Endometrial microvascular endothelial cells (primary cell): ENCODE data around the gene UPF2. TPM values are rescaled to one million over a fixed set of nuclear protein-coding genes. Genes with fewer than 3 reads are reported as not detected.
"Not testable (repeated sequence)": the region's sequence is repeated elsewhere in the genome, so short reads cannot be mapped to it uniquely, and the experiment has no call there.

Source experiments
- in situ Hi-C: cut with HindIII; loops from 2 replicates; pipeline ENCODE4 v1.10.0; 2017; ENCODE audit warnings: low sequenced_read_pairs, low pct_unique_long_range_greater_than_20kb; ENCODE audit errors: inconsistent ontology term
- total RNA-seq: library from RNA; depleted of rRNA; stranded (reverse); fragments of >200 nt; gene quantifications from one replicate; pipeline ENCODE4 v1.2.3, GENCODE V29; 2015; ENCODE audit errors: inconsistent ontology term

The UPF2 gene
- total RNA-seq, 1 donor from 2014 or later, result 16.9 TPM

- in situ Hi-C loops, result no loop called here
Observed at GRCh38 chr10:11894381-11895107, 148.1 kb downstream of the UPF2 start.

DNA sequence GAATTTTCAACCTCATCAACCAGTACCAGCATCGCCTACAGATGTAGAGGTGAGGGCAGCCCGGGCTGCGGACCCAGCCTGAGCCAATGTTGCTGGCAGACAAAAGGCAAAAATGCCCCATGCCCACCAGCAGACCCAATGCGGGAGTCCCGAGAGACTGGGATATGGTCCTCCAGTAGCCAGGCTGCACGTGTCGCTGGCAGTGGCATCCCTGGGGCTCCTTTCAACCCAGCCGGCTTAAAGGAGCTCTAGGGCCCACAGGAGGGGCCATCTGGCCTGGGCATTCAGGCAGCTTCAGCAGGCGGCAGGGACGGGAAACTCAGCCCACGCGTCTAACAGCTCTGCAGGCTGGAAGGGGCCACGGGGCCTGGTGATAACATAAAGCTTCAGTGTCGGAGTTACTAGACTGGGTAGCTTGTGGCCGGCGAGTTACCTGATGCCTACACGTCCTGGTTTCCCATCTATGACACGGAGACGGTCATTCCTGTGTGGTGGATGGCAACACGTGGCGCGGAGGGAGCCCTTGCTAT lies 148.8 kb downstream of the UPF2 start:
- in situ Hi-C loops, result no loop called here

DNA sequence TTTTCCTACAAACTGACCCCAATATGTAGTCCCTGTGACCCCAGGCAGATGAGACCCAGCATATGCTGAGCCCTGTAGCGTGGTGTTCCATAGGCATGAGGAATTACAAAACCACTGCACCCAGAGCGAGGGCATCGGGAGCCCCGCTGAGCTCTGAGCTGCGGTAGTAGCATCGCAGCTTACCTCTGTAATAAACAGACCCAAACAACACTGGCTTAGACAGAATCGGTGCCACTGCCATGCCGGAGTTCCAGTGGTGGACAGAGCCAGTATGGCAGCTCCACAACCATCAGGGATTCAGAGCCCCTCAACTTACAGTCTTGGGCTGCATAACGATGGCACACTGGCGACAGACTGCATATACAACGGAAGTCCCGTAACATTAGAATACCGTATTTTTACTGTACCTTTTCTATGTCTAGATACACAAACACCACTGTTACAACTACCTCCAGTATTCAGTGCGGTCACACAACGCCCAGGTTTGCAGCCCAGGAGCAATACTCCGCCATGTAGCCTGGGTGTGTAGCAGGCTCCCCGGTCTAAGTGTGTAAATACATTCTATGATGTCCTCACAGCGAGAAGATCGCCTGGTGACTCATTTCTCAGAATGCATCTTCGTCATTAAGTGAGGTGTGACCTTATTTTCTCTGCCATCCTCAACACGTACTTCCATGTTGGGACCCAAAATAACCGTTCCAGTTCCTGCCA lies 150.7 kb downstream of the UPF2 start:
- in situ Hi-C loops, result no loop called here

DNA sequence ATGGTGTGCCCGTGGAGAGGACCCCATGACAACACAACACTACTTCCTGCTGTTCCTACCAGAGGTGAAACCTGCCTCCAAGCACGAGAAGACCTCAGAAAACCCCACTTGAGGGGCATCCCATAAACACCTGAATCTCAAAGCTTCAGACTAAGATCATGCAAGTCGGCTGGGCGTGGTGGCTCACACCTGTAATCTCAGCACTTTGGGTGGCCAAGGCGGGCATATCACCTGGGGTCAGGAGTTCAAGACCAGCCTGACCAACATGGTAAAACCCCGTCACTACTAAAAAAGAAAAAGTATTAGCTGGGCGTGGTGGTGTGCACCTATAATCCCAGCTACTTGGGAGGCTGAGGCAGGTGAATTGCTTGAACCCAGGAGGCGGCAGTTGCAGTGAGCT lies 153.3 kb downstream of the UPF2 start:
- in situ Hi-C loops, result not testable (repeated sequence)

DNA sequence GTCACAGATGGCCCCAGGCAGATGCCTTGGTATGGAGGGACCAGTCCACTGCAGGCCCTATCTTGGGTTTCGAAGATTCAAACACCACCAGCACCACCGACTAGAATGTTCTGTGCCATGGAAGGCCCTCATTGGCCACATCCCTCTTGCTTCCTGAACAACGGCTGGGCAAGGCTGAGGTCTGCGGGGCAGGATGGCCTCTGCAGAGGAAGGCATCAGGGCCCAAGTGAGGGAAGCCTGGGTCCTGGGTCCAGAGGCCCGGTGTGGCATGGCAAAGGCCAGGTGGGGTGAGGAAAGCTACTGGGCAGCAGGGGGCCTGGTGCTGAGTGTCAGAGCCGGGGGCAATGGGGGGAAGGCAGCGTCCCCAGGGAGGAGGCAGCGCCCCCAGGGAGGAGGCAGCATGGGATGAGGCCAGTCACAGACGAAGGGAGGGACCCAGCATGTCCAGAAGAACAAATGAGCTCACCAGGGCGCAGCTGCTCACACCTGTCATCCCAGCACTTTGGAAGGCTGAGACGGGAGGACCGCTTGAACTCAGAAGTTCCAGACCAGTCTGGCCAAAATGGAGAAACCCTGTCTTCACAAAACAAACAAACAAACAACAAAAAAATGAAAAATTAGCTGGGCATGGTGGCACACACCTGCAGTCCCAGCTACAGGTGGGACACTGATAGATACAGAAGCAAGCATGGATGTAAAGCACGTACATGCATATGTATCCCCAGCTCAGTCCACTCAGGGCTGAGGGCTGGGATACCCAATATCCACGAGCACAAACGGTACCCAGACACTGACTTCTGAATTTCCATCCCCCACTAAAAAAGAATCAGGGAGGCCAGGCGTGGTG lies 155.0 kb downstream of the UPF2 start:
- in situ Hi-C loops, result no loop called here

DNA sequence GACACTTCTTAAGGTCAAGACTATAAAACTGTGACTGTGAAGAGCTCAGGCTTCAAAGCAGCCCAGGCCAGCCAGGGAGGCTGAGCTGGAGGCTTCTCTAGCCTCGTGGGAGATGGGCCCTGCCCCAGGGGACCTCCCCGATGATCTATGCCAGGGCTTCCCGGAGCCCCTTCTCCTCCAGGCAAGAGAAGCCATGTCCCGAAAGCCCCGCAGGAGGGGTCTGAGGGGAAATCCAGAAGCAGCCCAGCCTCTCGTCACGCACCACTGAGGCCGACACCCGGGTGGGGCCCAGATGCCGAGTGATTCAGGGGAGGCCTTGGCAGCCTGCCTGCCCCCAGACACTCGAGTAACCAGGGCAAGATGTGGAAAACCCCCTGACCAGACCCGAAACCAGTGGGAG lies 155.8 kb downstream of the UPF2 start:
- in situ Hi-C loops, result no loop called here

DNA sequence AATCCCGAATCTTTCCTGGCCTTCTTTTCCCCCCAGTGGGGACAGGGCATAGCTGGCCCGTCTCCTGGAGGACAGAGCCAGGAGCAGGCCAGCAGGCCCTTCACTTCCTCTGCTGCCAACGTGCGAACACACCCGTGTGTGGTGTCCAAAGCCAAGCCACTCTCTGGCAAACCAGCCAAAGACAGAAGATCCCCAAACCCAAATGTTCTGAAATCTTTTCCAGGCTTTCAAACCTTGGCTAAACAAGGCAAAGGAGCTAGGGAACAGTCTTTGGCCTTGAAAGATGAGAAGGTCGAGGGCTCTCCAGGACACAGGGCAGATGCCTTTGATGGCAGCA lies 156.5 kb downstream of the UPF2 start:
- in situ Hi-C loops, result no loop called here

DNA sequence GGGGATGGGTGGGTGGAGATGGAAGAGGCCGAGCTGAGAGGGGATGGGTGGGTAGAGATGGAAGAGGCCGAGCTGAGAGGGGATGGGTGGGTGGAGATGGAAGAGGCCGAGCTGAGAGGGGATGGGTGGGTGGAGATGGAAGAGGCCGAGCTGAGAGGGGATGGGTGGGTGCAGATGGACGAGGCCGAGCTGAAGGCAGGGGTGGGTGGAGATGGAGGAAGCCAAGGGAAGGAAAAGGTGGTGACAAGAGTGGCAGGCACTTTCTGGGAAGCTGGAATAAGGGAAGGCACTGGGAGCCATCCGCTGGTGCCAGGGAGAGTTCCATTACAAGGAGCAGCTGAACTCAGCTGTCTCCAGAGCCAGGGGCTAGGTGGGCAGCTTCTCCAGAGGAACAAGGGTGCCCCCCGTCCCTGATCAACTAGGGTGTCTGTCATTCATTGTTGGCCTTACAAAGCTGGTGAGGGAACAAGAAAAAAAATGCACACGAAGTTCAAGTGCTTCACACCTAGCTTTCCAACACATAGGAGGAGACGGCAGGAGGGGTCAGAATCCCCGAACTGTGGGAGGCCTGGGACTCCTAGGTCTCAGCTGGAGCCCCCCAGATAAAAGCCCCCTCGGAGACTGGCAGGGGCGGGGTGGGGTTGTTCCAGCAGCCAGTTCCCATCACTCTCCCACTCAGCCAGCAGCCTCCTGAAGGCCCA lies 157.0 kb downstream of the UPF2 start:
- in situ Hi-C loops, result no loop called here

GRCh38 chr10:11884706-11885423 lies 157.7 kb downstream of the UPF2 start:
- in situ Hi-C loops, result no loop called here

- in situ Hi-C loops, result no loop called here
Observed at GRCh38 chr10:11882646-11883375, 159.8 kb downstream of the UPF2 start.

DNA sequence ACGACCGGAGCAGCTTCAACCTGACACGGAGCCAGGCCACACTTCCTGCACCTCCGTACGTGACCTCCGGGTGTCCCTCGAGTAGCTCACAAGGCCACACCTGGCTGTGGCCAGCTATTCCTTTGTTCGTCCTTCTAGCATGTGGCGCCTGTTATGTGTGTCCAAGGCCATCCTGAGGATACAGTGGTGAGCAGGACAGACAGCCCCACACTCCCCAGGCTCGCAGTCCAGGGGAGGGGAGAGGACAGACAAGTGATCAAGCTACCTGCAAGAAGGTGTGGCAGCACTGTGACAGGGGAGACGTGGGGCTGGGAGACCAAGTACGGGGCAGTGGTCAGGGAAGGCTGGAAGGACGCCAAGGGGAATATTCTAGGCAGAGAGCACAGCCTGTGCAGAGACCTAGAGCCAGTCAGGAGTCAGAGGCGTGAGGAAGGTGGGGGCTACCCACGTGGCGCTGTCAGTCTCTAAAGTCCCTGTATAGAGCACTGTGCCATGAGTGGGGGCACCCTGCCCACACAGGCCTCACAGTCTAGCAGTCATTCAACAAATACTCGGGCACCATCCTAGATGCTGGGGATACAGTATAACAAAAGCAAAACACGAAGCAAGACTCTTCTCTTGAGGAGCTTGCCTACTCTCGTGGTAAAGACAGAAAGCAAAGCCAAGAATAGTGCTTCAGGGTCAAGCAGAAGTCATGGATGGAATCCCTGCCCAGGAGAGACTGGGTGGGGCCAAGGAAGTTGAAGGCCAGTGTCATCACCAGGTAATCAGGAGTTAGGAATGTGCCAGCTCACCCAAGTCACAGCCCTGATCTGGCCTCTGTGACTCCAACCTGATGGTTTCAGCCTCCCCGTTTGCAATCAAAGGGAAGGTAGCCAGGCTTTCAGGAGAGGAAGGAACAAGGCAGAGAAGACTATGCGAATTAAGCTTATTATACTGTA lies 160.9 kb downstream of the UPF2 start:
- in situ Hi-C loops, result no loop called here

DNA sequence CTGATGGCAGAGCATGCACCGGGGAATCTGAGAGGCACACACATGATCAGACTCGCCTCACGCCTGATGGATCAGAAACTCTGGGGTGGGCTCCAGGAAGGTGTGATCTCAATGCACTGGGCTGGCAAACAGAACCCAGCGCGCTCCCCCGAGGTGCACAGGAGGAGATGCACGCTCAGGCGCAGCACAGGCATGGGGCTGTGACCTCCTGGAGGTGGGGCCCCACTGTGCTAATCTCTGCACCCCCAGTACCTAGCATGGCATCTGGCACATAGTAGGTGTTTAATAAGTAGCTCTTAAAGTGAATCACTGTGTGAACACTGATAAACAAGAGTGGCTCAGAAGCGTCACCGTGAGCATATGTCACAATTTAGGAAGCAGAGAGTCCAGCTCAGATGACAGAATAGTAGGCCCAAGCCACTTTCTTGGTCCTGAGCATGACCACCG lies 161.6 kb downstream of the UPF2 start:
- in situ Hi-C loops, result no loop called here

DNA sequence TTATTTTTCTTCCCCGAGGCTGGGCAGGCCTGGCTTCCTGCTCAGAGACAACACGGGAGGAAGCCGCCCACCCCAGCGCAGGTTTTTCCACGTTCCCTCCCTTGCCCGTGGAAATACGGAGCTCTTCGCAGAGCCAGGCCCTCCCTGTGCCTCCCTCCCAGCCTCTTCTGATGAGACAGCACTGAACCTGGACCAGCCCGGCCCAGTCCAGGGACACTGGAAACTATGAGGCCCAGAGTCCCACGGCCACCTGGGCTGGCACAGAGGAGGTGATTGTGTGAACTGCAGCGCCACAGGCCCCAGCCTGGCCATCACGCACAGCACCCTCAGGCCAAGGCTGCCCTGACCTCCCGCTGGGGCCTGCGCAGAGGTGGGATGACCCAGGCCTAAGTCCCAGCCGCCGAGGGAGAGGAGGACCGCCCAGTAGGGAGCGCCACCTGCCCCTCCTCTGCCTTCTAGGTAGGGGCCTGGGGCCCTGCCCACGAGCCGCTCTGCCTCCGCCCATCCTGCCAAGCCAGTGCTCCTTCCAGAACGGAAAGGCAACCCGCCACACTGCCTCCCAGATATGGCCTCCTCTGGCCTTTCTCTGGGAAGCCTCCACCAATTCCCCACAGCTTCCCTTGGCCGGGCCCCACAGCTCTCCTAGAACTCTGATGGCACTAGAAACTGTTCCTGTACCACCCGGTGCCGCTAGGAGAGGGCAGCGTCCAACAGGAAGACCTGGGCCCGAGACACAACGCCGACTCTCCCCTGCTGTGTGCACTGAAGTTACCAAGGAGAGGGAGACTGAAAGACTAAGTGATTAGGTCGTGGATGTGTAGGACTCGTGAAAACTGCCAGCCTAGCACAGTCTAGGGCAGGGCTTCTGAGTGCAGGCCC lies 162.2 kb downstream of the UPF2 start:
- in situ Hi-C loops, result no loop called here

DNA sequence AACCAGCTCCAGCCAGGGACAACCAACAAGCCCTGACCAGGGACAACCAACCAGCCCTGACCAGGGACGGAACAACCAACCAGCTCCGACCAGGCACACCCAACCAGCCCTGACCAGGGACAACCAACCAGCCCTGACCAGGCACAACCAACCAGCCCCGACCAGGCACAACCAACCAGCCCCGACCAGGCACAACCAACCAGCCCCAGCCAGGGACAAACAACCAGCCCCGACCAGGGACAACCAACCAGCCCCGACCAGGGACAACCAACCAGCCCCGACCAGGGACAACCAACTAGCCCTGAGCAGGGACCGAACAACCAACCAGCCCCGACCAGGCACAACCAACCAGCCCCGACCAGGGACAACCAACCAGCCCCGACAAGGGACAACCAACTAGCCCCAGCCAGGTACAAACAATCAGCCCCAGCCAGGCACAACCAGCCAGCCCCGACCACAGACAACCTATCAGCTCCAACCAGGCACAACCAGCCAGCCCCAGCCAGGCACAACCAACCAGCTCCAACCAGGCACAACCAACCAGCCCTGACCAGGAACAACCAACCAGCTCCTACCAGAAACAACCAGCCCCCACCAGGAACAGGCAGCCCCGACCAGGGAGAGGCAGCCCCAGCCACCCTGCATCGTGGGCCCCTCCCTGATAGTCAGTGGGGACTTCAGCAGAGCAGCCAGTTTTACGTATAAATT lies 163.1 kb downstream of the UPF2 start:
- in situ Hi-C loops, result no loop called here

- in situ Hi-C loops, result no loop called here
Observed at GRCh38 chr10:11878776-11879175, 163.8 kb downstream of the UPF2 start.
